Activated naive CD8-positive, alpha-beta T cell (primary cell): ENCODE results near the gene NR5A1.

Experiments used
- H3K27ac Mint-ChIP-seq: one replicate; pipeline ENCODE4 v1.8.0; 2021; ENCODE audit warnings: mixed read lengths
- H3K27me3 Mint-ChIP-seq: one replicate; pipeline ENCODE4 v1.8.0; 2021; ENCODE audit warnings: mixed read lengths
- H3K36me3 Mint-ChIP-seq: one replicate; pipeline ENCODE4 v1.8.0; 2021; ENCODE audit warnings: mixed read lengths
- H3K4me1 Mint-ChIP-seq: one replicate; pipeline ENCODE4 v1.8.0; 2021; ENCODE audit warnings: low read depth, mixed read lengths
- H3K4me3 Mint-ChIP-seq: one replicate; pipeline ENCODE4 v1.8.0; 2021; ENCODE audit warnings: mild to moderate bottlenecking, mixed read lengths
- H3K9me3 Mint-ChIP-seq: one replicate; pipeline ENCODE4 v1.8.0; 2021; ENCODE audit warnings: low read depth, mixed read lengths

NR5A1 gene

GRCh38 chr9:124442379-124442778, 64.8 kb downstream of the NR5A1 start:
- no peak overlapping the region for H3K27ac Mint-ChIP-seq
- H3K9me3 Mint-ChIP-seq, result no peaks in the 10 kb centered on the region
- H3K4me1 Mint-ChIP-seq, result no peaks in the 10 kb centered on the region
- H3K36me3 Mint-ChIP-seq, result no peaks in the 10 kb centered on the region
- H3K4me3 Mint-ChIP-seq, result no peak overlapping the region
- peaks cover 16% of the 10 kb centered on the region for H3K27me3 Mint-ChIP-seq

- Mint-ChIP-seq H3K27me3 (peaks cover 16% of the 10 kb centered on the region), H3K27ac (no peak overlapping the region), H3K9me3 (no peaks in the 10 kb centered on the region), H3K4me1 (no peaks in the 10 kb centered on the region), H3K36me3 (no peaks in the 10 kb centered on the region), H3K4me3 (no peak overlapping the region)
These were observed 65.9 kb downstream of the NR5A1 start for GRCh38 chr9:124441291-124441690.

- no peaks in the 10 kb centered on the region for H3K36me3 Mint-ChIP-seq
- no peak overlapping the region for H3K4me3 Mint-ChIP-seq
- peaks cover 15% of the 10 kb centered on the region for H3K27me3 Mint-ChIP-seq
These were observed 66.4 kb downstream of the NR5A1 start for GRCh38 chr9:124440786-124441185.

GRCh38 chr9:124439686-124440243, 67.4 kb downstream of the NR5A1 start:
- no peaks in the 10 kb centered on the region for H3K4me1 Mint-ChIP-seq
- H3K9me3 Mint-ChIP-seq, result no peaks in the 10 kb centered on the region
- peaks cover 14% of the 10 kb centered on the region for H3K27me3 Mint-ChIP-seq
- no peaks in the 10 kb centered on the region for H3K36me3 Mint-ChIP-seq
- H3K4me3 Mint-ChIP-seq, result no peak overlapping the region
- H3K27ac Mint-ChIP-seq, result no peak overlapping the region

More at GRCh38 chr9:124440786-124441185, 66.4 kb downstream of the NR5A1 start:
- Mint-ChIP-seq H3K9me3 (no peaks in the 10 kb centered on the region), H3K27ac (no peak overlapping the region), H3K4me1 (no peaks in the 10 kb centered on the region)

- no peak overlapping the region for H3K27ac Mint-ChIP-seq
- H3K4me1 Mint-ChIP-seq, result no peaks in the 10 kb centered on the region
- no peaks in the 10 kb centered on the region for H3K36me3 Mint-ChIP-seq
- no peak overlapping the region for H3K4me3 Mint-ChIP-seq
- H3K27me3 Mint-ChIP-seq, result peaks cover 13% of the 10 kb centered on the region
- no peaks in the 10 kb centered on the region for H3K9me3 Mint-ChIP-seq
These were observed 68.1 kb downstream of the NR5A1 start for GRCh38 chr9:124439086-124439485.

GRCh38 chr9:124438091-124438490, 69.1 kb downstream of the NR5A1 start:
- Mint-ChIP-seq H3K27ac (no peak overlapping the region), H3K9me3 (no peaks in the 10 kb centered on the region), H3K27me3 (peaks cover 9% of the 10 kb centered on the region), H3K4me1 (no peaks in the 10 kb centered on the region), H3K4me3 (no peak overlapping the region), H3K36me3 (no peaks in the 10 kb centered on the region)

GRCh38 chr9:124437086-124437485, 70.1 kb downstream of the NR5A1 start:
- Mint-ChIP-seq H3K4me1 (no peaks in the 10 kb centered on the region), H3K9me3 (no peaks in the 10 kb centered on the region), H3K36me3 (no peaks in the 10 kb centered on the region), H3K4me3 (no peak overlapping the region), H3K27ac (no peak overlapping the region), H3K27me3 (peaks cover 13% of the 10 kb centered on the region)

- Mint-ChIP-seq H3K27me3 (peaks cover 13% of the 10 kb centered on the region), H3K4me3 (no peak overlapping the region), H3K36me3 (no peaks in the 10 kb centered on the region), H3K9me3 (no peaks in the 10 kb centered on the region), H3K4me1 (no peaks in the 10 kb centered on the region), H3K27ac (no peak overlapping the region)
These were observed 70.9 kb downstream of the NR5A1 start for GRCh38 chr9:124436320-124436719.
